Activated naive CD4-positive, alpha-beta T cell treated with anti-CD3 and anti-CD28 coated beads, Interleukin-2, amount 50 U/mL, for 16 hours (primary cell): ENCODE results near the gene SLC9A2.

Source experiments
- DNase-seq: peaks from one replicate; pipeline ENCODE4 v3.0.0-alpha.2; 2020

The SLC9A2 gene

DNA sequence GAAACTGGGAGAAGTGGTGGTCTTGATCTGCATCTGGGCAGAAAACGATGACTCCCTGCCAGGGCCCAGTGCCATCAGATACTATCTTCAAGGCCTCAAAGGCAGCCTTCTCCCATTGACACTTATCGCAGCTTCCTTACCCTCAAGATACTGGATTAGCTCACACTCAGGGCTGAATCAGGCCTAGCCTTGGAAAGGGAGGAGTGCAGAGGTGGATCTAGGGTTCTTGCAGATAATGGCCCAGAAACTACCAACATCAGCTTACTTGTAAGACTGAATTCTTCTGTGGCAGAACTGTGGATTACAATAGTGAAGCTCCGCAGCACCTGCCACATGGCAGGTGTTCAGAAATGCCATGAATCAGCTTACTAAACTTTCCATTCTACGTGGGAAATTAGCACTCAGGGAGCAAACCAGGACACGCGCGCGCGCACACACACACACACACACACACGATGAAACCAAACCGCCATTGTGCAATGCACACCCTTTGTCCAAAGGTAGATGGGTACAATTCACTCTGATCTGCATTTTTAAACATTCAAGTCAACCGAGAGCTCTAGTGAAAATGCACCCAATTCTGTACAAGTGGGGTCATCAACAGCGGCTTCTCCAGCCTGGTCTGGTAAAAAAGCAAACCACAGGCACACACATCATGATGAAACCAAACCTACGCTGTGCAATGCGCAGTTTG, 116.2 kb downstream of the SLC9A2 start:
- DNase-seq, result no peak

DNA sequence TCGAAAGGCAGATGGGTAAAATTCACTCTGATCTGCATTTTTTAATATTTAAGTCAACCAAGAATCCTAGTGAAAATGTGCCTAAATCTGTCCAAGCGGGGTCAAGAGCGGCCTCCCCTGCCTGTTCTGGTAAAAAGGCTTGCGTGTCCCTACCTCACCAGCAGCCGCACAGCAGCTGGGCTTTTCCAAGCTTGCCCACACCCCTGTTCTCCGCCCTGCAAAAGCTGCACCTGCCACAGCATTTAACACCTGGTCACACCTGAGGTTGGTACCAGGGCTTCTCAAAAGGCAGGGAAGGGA, 116.7 kb downstream of the SLC9A2 start:
- no peak for DNase-seq

- peak; percentile 90 for DNase-seq
Observed at GRCh38 chr2:102736410-102737409, 117.4 kb downstream of the SLC9A2 start.

DNA sequence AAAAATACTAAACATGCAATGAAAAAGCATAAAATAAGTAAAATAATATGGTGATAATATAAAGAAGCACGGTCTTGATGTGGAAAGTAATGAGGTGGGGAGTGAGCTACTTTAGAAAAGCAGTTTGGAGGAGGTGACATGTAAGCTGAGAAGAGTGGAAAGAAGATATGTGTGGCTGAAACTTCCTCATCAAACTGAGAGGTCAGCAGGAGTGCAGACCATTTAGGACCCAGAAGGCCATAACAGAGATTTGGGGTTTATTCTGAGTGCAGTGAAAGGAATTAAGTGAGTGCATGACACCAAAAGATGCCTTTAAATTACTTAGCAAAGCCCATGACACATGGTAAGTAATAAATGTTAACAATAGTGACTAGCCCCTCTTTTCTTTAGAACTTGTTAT, 118.1 kb downstream of the SLC9A2 start:
- no peak for DNase-seq

DNA sequence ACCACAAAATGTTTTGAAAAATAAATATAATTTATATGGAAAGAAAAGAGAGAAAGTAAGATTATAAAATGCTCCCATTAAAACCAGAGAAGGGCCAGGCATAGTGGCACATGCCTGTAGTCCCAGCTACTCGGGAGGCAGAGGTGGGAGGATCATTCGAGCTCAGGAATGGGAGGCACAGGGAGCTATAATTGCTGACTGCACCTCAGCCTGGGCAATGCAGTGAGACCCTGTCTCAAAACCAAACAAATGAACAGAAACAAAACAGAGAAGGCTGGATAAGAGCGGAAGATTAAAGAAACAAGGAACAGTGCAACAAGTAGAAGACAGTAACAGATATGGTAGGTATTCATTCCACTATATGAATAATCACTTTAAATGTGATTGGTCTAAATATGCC, 123.9 kb downstream of the SLC9A2 start:
- no peak for DNase-seq

- DNase-seq, result no peak
Observed at GRCh38 chr2:102748107-102748506, 128.8 kb downstream of the SLC9A2 start.

GRCh38 chr2:102749938-102750337, 130.6 kb downstream of the SLC9A2 start:
- no peak for DNase-seq

DNA sequence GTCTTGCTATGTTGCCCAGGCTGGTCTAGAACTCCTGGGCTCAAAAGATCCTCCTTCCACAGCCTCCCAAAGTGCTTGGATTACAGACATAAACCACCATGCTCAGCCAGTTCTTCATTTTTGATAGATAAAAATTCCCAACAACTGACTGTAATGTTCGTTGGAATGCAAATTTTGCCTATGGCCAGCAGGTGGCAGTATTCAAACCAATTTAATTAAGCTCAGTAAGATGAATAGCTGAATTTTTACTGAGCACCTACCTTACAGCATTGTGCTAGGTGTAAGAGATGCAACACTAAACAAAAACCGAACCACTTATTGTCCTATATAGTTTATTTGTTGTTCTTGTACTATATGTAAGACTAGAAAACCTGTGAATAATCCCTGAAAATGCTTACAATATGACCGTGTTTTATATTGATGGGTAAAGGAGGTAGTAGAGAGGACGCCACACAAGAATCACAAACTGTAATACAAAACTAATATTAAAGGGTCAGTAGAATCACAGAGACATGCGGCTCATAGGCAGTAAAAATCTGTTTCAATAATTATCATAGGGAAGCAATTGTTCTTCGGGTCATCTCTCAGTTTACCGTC, 134.3 kb downstream of the SLC9A2 start:
- no peak for DNase-seq

- no peak for DNase-seq
Observed at GRCh38 chr2:102754456-102755145, 135.2 kb downstream of the SLC9A2 start.

DNA sequence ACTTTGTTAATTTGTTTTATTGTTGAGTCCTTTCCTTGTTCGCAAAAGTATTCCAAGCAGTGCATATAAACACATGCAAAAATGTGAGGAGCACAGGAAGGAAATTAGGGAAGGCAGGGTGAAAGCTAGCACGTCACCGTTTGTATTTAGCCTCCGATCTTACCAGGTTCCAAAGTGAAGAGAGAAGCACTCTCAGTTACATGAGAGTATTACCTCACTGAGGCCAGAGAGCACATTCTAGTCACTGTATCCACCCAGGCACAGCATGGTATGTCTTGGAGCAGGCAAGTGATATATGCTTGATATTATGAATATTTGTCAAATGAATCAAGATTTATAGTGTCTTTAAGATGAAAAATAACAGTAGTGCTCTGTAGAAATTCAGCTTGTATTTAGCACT, 135.9 kb downstream of the SLC9A2 start:
- DNase-seq, result no peak

- no peak for DNase-seq
Observed at GRCh38 chr2:102758439-102758838, 139.1 kb downstream of the SLC9A2 start.
